HG03460 (cell line): ENCODE measurements around the gene ELP1.
A peak's percentile ranks its signal among the peaks of the same experiment; 100 is the strongest.
"Not testable (repeated sequence)": the region's sequence is repeated elsewhere in the genome, so short reads cannot be mapped to it uniquely, and the experiment has no call there.

Experiments used
- ATAC-seq: cut with Tn5 transposase; IDR thresholded peaks from one replicate; pipeline ENCODE4 v1.9.1; 2021; ENCODE audit not compliant: unreplicated experiment

ELP1 gene

GRCh38 chr9:108928386-108928785 lies 5.5 kb downstream of the ELP1 start:
- ATAC-seq: no peak

- no peak for ATAC-seq
Observed at GRCh38 chr9:108924466-108924865, 9.5 kb downstream of the ELP1 start.

GRCh38 chr9:108921200-108921599 lies 12.7 kb downstream of the ELP1 start:
- ATAC-seq: no peak

GRCh38 chr9:108920401-108920800 lies 13.5 kb downstream of the ELP1 start:
- not testable (repeated sequence) for ATAC-seq

- ATAC-seq: no peak
Observed at GRCh38 chr9:108919517-108919916, 14.4 kb downstream of the ELP1 start.

GRCh38 chr9:108913391-108913790 lies 20.5 kb downstream of the ELP1 start:
- no peak for ATAC-seq

GRCh38 chr9:108911820-108912219 lies 22.1 kb downstream of the ELP1 start:
- no peak for ATAC-seq

GRCh38 chr9:108910914-108911313 lies 23.0 kb downstream of the ELP1 start:
- no peak for ATAC-seq

- no peak for ATAC-seq
Observed at GRCh38 chr9:108910402-108910801, 23.5 kb downstream of the ELP1 start.

- no peak for ATAC-seq
Observed at GRCh38 chr9:108905494-108905893, 28.4 kb downstream of the ELP1 start.

- ATAC-seq: no peak
Observed at GRCh38 chr9:108904161-108904560, 29.8 kb downstream of the ELP1 start.

GRCh38 chr9:108903420-108904103 lies 30.4 kb downstream of the ELP1 start:
- no peak for ATAC-seq

- no peak for ATAC-seq
Observed at GRCh38 chr9:108900176-108900575, 33.7 kb downstream of the ELP1 start.

- ATAC-seq: not testable (repeated sequence)
Observed at GRCh38 chr9:108899023-108899695, 34.8 kb downstream of the ELP1 start.

- ATAC-seq: no peak
Observed at GRCh38 chr9:108897324-108898096, 36.4 kb downstream of the ELP1 start.

- no peak for ATAC-seq
Observed at GRCh38 chr9:108894225-108894997, 39.5 kb downstream of the ELP1 start.

GRCh38 chr9:108889649-108890067 lies 44.3 kb downstream of the ELP1 start:
- no peak for ATAC-seq

- ATAC-seq: not testable (repeated sequence)
Observed at GRCh38 chr9:108886594-108887271, 47.2 kb downstream of the ELP1 start.

GRCh38 chr9:108885643-108886348 lies 48.1 kb downstream of the ELP1 start:
- peak; percentile 98 for ATAC-seq

- ATAC-seq: no peak
Observed at GRCh38 chr9:108884701-108885100, 49.2 kb downstream of the ELP1 start.
